GM12878 (cell line): ENCODE data around the gene FBXO42. TPM values are rescaled to one million over a fixed set of nuclear protein-coding genes. Genes with fewer than 3 reads are reported as not detected.

Source experiments
- ATAC-seq: fragments of 200-7000 bp; cut with Tn5 transposase; 3 replicates; pipeline ENCODE4 v1.9.1; 2020; ENCODE audit warnings: mild to moderate bottlenecking, moderate library complexity
- BruUV-seq: library from RNA; stranded (reverse); fragments of 400-500 nt; replicated peaks from 2 replicates; lab custom pipeline; 2021; lab: Mats Ljungman, UMichigan
- CTCF ChIA-PET: fragments of 300-600 bp; sonication (Branson Sonifier 250); formaldehyde crosslinking; extraction: SDS; loops from one replicate; lab custom pipeline; 2021; ENCODE audit warnings: inconsistent platforms; lab: Yijun Ruan, JAX
- POLR2A ChIA-PET: fragments of 350-600 bp; formaldehyde crosslinking; extraction: SDS; loops from one replicate; lab custom pipeline; 2021; ENCODE audit warnings: inconsistent platforms; lab: Charles Lee
- RAD21 ChIA-PET: fragments of 300-600 bp; sonication (Branson Sonifier 250); formaldehyde crosslinking; loops from one replicate; lab custom pipeline; 2023; ENCODE audit warnings: antibody characterized with exemption; ENCODE audit not compliant: unreplicated experiment; lab: Charles Lee
- SMC1A ChIA-PET: fragments of 300-600 bp; sonication (Branson Sonifier 250); formaldehyde crosslinking; loops from one replicate; lab custom pipeline; 2023; ENCODE audit not compliant: unreplicated experiment, uncharacterized antibody; lab: Charles Lee
- DNase-seq: peaks from one replicate; pipeline ENCODE4 v3.0.0-alpha.2; 2011; ENCODE audit warnings: low read depth, low spot score
- FAIRE-seq: peaks from 3 replicates; lab custom pipeline; 2011; peaks lifted over from hg19 to GRCh38; lab: Jason Lieb, UNC
- H2AFZ ChIP-seq: 2 replicates; pipeline ENCODE4 v1.6.0; 2011; ENCODE audit warnings: low read depth, low read length, control low read depth; ENCODE audit not compliant: control insufficient read depth
- H3K27ac ChIP-seq: 2 replicates; pipeline ENCODE4 v1.5.1; 2011; ENCODE audit warnings: control low read depth; ENCODE audit not compliant: control insufficient read depth, insufficient read depth
- H3K27me3 ChIP-seq, 2 experiments: replicated peaks in 1 of 2; 2 replicates each; pipeline versions ENCODE4 v1.6.0 to v1.6.1; 2011; ENCODE audit warnings: low read length in 1 of 2; ENCODE audit not compliant: control insufficient read depth in 2 of 2, insufficient read depth in 2 of 2
- H3K36me3 ChIP-seq, 2 experiments: 2 replicates each; pipeline ENCODE4 v1.5.1; 2011; ENCODE audit warnings: low read length in 1 of 2; ENCODE audit not compliant: control insufficient read depth in 2 of 2, insufficient read depth in 2 of 2
- H3K4me1 ChIP-seq: 2 replicates; pipeline ENCODE4 v1.6.1; 2011; ENCODE audit warnings: mild to moderate bottlenecking, low read length, moderate library complexity, mixed read lengths; ENCODE audit not compliant: control insufficient read depth, insufficient read depth
- H3K4me2 ChIP-seq: 2 replicates; pipeline ENCODE4 v1.6.0; 2011; ENCODE audit warnings: control low read depth; ENCODE audit not compliant: control insufficient read depth, insufficient read depth
- H3K4me3 ChIP-seq: fragments of 200-600 bp; sonication (generic); 2 replicates; pipeline ENCODE4 v1.5.1; 2016
- H3K79me2 ChIP-seq: 2 replicates; pipeline ENCODE4 v1.6.0; 2011; ENCODE audit warnings: low read length; ENCODE audit not compliant: control insufficient read depth, insufficient read depth
- H3K9ac ChIP-seq: 2 replicates; pipeline ENCODE4 v1.8.0; 2011; ENCODE audit warnings: low read length, control low read depth, mixed read lengths; ENCODE audit not compliant: control insufficient read depth, insufficient read depth
- H3K9me3 ChIP-seq: replicated peaks from 3 replicates; pipeline ENCODE4 v1.5.1; 2011; ENCODE audit warnings: mild to moderate bottlenecking, low read length; ENCODE audit not compliant: control insufficient read depth, insufficient read depth
- H4K20me1 ChIP-seq: 2 replicates; pipeline ENCODE4 v1.6.0; 2011; ENCODE audit not compliant: control insufficient read depth, insufficient read depth
- CHD4 ChIP-seq: fragments of 200-600 bp; sonication (generic); IDR thresholded peaks from 2 replicates; pipeline ENCODE4 v1.6.1; 2016; ENCODE audit warnings: mild to moderate bottlenecking
- POLR2AphosphoS2 ChIP-seq: IDR thresholded peaks from 2 replicates; pipeline ENCODE4 v1.6.1; 2011; ENCODE audit warnings: low read depth, mild to moderate bottlenecking, low read length, improper control_type of control experiment, moderate library complexity
- ZBED1 ChIP-seq: IDR thresholded peaks from 2 replicates; pipeline ENCODE4 v1.6.1; 2016; ENCODE audit warnings: borderline replicate concordance
- WGBS: methylation state at CpG from one replicate; pipeline ENCODE4 v1.1.6; 2016; ENCODE audit warnings: low lambda C conversion rate; ENCODE audit not compliant: insufficient replicate concordance, insufficient coverage; ENCODE audit errors: missing lambda C conversion rate; 5-methylcytosine and 5-hydroxymethylcytosine counted together
- in situ Hi-C: fragments of 300-500 bp; cut with MboI; formaldehyde crosslinking; loops from 9 replicates; pipeline ENCODE4 v1.14.3; 2018; ENCODE audit warnings: mixed read lengths
- intact Hi-C: fragments of 100-400 bp; cut with micrococcal nuclease; formaldehyde crosslinking; loops from one replicate; pipeline ENCODE4 v1.14.2; 2022; ENCODE audit not compliant: unreplicated experiment
- polyA plus RNA-seq, 11 experiments: library from polyadenylated mRNA; depleted of rRNA in 4 of 11; unstranded in 6 of 11; stranded (reverse) in 5 of 11; fragments of >200 nt; fragmentation: Nextera tagmentation in 4 of 11; fragmentation: Illumina TruSeq in 1 of 11; extraction: Ambion mirVana in 4 of 11; extraction: Trizol in 1 of 11; gene quantifications; 1 replicate in 1 of 11; 2 replicates in 10 of 11; pipeline versions ENCODE4 v1.2.1 to v1.2.3, GENCODE V29; 2011 to 2016; ENCODE audit warnings: inconsistent platforms in 2 of 11, missing spikeins in 2 of 11, low read depth in 1 of 11
- total RNA-seq, 4 experiments: library from RNA; depleted of rRNA in 3 of 4; stranded (reverse); fragments of >200 nt in 3 of 4; fragmentation: Illumina TruSeq in 1 of 4; extraction: Trizol in 1 of 4; gene quantifications; 2 replicates each; pipeline versions ENCODE4 v1.2.1 to v1.2.3, GENCODE V29; 2013 to 2021

The FBXO42 gene
- total and polyA plus RNA-seq, 10 of the 15 experiments (the other 5 are each of a cell fraction or from before 2014, with no cell fraction given), result 6.1 to 23.8 (median 15.2) TPM

GRCh38 chr1:16307222-16307621 lies 45.1 kb downstream of the FBXO42 start:
- ATAC-seq (no peak), FAIRE-seq (no peak), DNase-seq (no peak)
- SMC1A ChIA-PET, result interaction anchor here (1.0 to 1.1 kb wide), 2 partner anchors 14 to 22 kb away, joined by 3 to 4 read pairs; no protein-coding TSS in a partner anchor
- intact Hi-C loops, result no loop called here
- H3K4me3 ChIP-seq, result no peak overlapping the region
- CTCF ChIA-PET, result interaction anchor here (0.8 to 1.1 kb wide), 3 partner anchors 56 to 570 kb away, joined by 3 to 4 read pairs (median 3); no protein-coding TSS in a partner anchor
- H3K4me1 ChIP-seq, result no peaks in the 10 kb centered on the region
- H4K20me1 ChIP-seq, result no peaks in the 10 kb centered on the region
- peaks cover 8 to 33% of the 10 kb centered on the region in 2 experiments for H3K36me3 ChIP-seq
- H3K27me3 ChIP-seq, result no peaks in the 10 kb centered on the region
- H3K9ac ChIP-seq, result no peak overlapping the region
- H2AFZ ChIP-seq, result no peak overlapping the region
- RAD21 ChIA-PET, result no interaction called here
- no peak overlapping the region for H3K27ac ChIP-seq
- TF ChIP-seq POLR2AphosphoS2, result no peak
- in situ Hi-C loops, result no loop called here
- no peak overlapping the region for H3K4me2 ChIP-seq
- POLR2A ChIA-PET, result no interaction called here
- 95% methylated on average over 3 of the region's 3 CpGs for WGBS
- H3K79me2 ChIP-seq, result no peaks in the 10 kb centered on the region
- BruUV-seq, result no TSS peak
- no peaks in the 10 kb centered on the region for H3K9me3 ChIP-seq

GRCh38 chr1:16302709-16303627 lies 49.3 kb downstream of the FBXO42 start:
- ChIA-PET RAD21 (no interaction called here), SMC1A (interaction anchor here (0.8 to 1.1 kb wide), 2 partner anchors 15 to 85 kb away, joined by 3 read pairs; no protein-coding TSS in a partner anchor), CTCF (interaction anchor here (1.8 kb wide), 1 partner anchor 9 kb away, joined by 3 read pairs; no protein-coding TSS in a partner anchor), POLR2A (no interaction called here)
- DNase-seq (no peak), FAIRE-seq (no peak), ATAC-seq (no peak)
- intact Hi-C loops (no loop called here), in situ Hi-C loops (no loop called here)
- H2AFZ ChIP-seq, result no peak overlapping the region
- H3K4me2 ChIP-seq, result no peak overlapping the region
- no peaks in the 10 kb centered on the region for H3K9me3 ChIP-seq
- no peaks in the 10 kb centered on the region; the same call in 1 of the 2 replicates for H3K79me2 ChIP-seq
- H3K27me3 ChIP-seq, result no peaks in the 10 kb centered on the region
- TF ChIP-seq ZBED1 (no peak), CHD4 (no peak)
- peaks cover 8 to 25% of the 10 kb centered on the region in 2 experiments for H3K36me3 ChIP-seq
- no peaks in the 10 kb centered on the region for H4K20me1 ChIP-seq
- no peak overlapping the region for H3K4me3 ChIP-seq
- H3K9ac ChIP-seq, result no peak overlapping the region
- BruUV-seq, result no TSS peak
- no peak overlapping the region for H3K27ac ChIP-seq
- no peaks in the 10 kb centered on the region for H3K4me1 ChIP-seq
- WGBS, result 98% methylated on average over 12 of the region's 12 CpGs
